HL-60/S4 treated with phorbol 12-myristate 13-acetate at 8.2 ng/mL for 4 days and 3 days (cell line): ENCODE measurements around the gene SMAGP.
"Not testable (repeated sequence)": the region's sequence is repeated elsewhere in the genome, so short reads cannot be mapped to it uniquely, and the experiment has no call there.

Experiments
- in situ Hi-C: fragments of 300-500 bp; cut with MboI; formaldehyde crosslinking; loops from 2 replicates; pipeline ENCODE4 v1.15.0; 2022; ENCODE audit warnings: low sequenced_read_pairs

SMAGP gene

DNA sequence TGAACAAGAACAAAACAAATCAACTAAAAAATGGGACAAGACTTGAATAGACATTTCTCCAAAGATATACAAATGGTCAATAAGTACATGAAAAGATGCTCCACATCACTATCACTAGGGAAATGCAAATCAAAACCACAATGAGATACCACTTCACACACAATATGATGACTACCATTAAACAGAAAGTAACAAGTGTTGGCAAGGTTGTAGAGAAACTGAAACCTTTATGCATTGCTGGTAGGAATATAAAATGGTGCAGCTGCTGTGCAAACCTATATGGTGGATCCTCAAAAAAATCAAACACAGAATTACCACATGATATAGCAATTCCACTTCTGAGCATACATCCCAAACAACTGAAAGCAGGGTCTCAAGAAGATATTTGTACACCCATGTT lies 5.2 kb downstream of the SMAGP start:
- in situ Hi-C loops: no loop called here

DNA sequence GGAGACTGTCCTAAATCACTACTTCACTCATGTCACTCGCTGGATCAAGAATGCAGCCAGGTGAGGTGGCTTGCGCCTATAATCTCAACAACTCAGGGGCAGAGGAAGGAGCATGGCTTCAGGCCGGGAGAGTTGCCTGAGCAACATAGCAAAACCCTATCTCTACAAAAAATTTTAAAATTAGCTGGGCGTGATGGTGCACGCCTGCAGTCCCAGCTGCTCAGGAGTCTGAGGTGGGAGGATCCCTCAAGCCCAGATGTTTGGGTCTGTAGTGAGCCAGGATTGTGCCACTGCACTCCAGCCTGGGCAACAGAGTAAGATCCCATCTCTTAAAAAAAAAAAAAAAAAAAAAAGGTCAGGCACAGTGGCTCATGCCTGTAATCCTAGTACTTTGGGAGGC lies 5.9 kb downstream of the SMAGP start:
- in situ Hi-C loops: no loop called here

DNA sequence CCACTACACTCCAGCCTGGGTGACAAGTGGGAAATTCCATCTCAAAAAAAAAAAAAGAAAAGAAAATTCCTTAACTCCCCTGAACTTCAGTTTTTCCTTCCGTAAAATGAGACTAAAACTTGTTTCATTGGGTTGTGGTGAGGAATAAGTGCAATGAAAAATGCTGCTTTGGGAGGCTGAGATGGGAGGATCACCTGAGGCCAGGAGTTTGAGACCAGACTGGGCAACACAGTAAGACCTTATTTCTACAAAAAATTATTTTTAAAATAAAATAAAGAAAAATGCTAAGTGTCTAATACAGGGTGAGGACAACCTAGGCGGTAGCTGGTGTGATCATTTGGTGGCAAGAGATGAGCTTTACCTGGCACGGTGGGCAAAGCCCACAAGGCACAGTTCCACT lies 6.9 kb downstream of the SMAGP start:
- in situ Hi-C loops: no loop called here

DNA sequence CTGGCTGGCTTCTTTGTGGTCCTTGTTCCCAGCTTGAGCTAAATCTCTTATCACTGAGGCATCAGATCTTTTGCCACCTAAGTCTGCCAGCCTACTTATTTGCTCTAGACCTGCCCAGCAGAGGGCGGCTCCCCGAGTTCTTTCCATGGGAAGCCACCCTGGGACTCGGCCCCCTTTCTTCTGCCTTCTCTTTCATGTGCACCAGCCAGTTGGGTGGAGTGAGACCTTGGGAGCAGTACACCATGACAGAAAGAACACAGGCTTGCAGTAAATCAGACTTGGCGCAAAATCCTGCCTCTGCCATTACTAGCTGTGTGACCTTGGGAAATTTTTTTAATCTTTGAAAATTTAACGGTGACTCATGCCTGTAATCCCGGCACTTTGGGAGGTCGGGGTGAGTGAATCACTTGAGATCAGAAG lies 7.4 kb downstream of the SMAGP start:
- in situ Hi-C loops: no loop called here

DNA sequence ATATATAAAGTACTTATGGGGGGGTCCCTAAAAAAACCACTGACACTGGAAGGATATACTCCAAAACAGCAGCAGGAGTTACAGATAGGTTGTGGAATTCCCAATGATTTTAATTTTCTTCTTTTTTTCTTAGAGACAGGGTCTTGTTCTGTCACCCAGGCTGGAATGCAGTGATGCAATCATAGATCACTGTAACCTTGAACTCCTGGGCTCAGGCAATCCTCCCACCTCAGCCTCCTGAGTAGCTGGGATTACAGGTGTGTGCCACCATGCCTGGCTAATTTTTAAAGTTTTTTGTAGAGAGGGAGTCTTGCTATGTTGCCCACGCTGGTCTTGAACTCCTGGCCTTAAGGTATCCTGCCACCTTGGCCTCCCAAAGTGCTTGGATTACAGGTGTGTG lies 10.6 kb downstream of the SMAGP start:
- in situ Hi-C loops: not testable (repeated sequence)

DNA sequence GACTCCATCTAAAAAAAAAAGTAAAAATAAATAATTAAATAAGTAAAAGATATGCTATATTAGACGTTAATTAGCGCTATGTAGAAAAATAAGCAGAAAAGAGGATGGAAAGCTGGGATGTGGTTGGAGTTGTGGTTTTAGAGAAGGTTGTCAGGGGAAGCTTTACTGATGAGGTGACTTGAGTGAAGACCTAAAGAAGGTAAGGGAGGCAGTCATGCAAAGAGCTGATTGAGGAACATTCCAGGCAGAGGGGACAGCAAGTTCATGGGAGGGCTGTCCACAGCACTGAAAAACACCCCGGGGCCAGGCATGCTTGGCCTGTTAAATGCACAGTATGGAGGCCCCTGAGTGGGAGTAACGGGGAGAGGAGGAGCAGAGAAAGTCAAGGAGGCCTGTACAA lies 15.7 kb downstream of the SMAGP start:
- in situ Hi-C loops: no loop called here

DNA sequence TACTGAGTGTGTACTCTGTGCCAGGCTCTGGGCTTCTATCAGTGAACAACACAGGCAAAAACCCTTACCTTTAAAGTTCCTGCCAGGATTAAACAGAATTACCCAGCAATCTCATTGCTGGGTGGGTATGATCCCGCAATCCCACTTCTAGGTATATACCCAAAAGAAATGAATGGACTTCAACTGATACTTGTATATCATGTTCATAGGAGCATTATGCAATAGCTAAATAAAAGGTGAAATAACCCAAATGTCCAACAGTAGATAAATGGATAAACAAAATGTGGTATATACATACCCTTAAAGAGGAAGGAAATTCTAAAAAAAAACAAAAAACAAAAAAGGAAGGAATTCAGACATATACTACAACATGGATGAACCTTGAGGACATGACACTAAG lies 16.9 kb downstream of the SMAGP start:
- in situ Hi-C loops: no loop called here

DNA sequence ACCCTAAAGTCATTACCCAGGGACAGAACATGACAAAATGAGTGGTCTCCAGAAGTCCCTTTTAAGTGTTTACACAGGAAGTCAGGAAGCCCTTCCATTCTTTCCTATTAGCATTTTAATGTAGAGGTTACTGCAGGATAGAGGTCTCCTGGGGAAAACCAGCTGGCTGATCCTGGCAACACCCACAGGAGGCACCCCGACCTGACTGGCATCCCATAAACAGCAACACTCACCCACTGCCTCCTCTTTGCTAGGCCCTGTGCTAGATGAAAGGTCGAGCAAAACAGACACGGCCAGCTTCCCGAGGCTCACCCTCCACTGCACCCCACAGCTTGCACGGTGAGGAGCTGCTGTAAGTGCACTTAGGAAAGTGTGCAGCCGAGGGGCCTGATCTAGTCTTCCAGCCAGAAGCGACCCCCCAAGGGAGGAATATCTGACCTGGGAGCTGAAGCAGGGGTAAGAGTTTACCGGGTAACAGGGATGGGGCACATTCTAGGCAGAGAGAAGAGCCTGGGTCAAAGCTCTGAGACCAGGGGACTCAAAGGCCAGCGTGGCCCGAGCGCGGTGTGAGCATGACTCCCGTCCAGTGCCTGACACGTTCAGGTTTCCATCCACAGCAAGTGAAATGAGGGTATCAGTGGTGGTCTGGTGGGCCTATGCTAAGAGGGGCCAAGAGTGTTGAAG lies 22.6 kb downstream of the SMAGP start:
- in situ Hi-C loops: no loop called here

DNA sequence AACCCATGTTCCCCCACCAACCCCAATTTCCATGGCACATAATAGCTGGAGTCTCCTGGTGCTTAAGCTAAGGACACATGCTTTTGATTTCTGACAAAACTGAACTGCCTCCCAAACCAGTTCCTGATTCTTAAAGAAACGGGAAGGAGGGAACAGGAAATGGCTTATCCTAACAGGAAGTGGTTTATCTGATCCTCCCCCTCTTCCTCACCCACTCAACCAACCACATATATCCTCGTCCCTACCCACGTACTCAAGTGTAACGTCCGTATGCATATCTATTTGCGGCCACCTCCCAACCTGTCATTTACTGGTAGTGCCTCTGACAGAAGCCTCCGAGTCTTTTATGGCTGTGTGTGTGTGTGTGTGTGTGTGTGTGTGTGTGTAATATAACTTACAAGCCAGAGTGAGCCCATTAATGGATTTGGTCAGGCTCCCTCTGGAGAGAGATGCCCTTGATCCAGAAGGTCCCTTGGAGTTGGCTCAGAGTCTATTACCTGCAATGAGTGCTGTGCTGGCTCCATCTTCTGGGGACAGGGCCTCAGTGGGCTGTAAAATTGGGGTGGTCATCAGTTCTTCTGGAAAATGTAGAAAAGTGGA lies 23.9 kb downstream of the SMAGP start:
- in situ Hi-C loops: no loop called here

DNA sequence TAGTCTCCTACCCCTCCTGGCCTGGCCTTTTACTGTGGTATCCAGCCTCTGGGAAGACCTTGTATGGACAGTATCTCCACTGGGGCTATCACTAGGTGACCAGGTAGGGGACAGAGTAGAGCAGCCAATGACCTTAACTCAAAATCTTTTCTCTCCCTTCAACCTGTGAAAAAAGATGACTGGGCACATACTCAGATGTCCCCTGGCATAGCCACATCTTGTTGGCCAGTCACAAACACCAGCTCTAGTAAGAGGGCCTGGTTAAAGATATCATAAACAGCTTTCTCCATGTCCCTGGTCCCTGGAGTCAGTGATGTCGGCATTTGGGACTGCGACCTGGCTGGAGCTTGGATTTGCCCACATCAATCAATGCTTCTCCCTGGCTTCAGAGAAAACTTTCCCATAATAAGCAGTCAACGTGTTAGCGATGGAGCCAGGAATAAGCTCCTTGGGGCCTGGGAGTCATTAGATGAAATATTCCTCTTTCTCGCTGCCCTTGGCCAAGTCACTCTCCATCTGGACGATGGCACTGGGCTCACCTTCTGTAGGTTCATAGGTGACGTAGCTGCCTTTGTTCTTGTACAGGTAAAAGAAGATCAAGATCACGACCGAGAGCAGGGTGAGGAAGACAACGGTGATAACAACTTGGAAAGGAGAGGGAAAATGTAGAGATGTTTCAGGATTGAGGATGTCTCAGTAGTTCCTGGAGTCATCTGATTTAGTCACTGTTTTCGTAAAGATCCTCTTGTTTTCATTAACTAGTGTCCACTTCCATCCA lies 24.6 kb downstream of the SMAGP start:
- in situ Hi-C loops: no loop called here

DNA sequence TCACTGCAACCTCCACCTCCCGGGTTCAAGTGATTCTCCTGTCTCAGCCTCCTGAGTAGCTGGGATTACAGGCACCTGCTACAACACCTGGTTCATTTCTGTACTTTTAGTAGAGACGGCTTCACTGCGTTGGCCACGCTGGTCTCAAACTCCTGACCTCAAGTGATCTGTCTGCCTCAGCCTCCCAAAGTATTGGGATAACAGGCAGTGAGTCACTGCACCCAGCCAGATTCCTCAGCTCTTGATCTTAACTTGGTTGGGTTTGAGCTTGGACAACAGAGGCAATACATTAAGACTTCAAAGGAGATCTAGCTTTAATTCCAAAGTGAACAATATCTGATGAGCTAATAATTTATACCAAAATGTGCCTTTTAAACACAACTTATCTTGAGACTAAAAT lies 25.9 kb downstream of the SMAGP start:
- in situ Hi-C loops: no loop called here

DNA sequence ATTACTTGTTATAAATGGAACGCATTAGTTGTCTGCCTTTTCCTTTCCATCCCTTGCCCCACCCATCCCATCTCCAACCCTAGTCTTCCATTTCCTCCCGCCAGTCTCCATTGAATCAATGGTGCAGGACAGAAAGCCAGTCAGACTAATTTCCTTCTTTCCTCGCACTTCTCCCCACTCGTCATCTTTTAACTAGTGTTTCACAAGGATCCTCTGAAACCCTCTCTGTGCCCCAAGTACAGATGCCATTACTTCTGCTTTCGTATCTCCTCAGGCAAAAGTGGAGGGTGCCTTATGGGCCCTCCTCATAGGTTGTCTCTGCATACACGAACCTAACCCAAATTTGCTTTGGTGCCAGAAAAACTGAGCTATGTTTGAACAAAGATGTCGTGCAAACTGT lies 27.3 kb downstream of the SMAGP start:
- in situ Hi-C loops: no loop called here

DNA sequence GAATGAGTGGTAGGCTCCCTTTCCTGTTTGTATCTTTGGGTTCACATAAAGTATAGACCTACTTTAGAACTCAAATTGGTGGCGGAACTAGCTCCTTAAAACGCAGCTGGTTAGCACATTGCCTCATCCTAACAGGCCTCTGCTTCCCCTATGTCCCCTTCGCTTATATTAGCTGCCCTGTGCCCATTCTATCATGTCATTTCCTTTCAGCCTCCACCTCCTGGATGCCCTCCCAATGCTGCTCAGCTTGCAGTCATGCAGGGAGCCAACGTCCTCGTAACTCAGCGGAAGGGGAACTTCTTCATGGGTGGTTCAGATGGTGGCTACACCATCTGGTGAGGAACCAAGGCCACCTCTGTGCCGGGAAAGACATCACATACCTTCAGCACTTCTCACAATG lies 28.1 kb downstream of the SMAGP start:
- in situ Hi-C loops: no loop called here

DNA sequence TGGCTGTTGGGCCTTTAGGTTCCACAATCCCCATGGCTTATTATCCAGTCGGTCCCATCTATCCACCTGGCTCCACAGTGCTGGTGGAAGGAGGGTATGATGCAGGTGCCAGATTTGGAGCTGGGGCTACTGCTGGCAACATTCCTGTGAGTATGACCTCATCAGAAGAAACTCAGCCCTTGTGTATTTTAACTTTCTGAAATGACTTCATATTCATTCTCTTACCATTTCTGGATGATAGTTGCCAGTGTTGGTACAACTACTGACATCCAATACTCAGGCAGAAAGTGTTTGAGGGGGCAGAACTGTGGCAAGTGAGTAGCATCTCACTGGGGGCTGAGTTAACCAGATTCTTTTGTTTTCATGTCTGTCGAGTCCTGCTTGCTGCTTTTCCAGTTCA lies 29.2 kb downstream of the SMAGP start:
- in situ Hi-C loops: no loop called here

DNA sequence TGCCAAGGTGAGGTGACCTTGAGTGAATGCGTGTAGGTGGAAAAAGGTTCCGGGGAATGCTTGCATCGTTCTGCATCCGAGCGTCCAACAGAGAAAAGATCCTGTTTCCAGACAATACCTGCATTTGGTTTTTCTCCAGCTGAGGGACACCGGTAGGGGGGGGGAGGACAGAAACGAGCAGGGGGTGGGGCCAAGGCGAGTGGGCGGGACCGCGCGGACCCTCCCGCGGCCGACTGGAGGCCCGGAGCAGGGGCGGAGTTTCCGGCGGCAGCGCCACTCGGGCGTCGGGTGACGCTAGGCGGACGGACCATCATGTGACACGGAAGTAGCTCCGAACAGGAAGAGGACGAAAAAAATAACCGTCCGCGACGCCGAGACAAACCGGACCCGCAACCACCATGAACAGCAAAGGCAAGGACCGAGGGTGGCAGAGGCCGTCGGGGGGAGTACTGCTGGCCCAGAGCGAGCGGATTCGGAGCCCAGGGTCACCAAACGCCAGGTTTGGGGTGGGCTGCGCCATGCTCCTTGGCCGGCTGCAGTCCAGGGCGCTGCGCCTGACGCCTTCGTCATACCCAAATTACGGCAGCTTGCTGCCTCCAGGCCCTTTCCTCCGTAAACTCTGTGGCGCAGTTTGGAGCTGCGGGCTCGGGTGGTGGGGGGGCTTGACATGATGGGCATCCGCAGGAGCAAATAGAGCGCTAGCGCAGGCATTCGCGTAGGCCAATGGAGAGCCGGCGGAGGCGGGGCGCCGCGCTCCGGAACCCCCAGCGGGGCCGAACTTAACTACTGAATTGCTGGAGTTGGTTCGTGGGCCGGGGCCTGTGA lies 31.5 kb downstream of the SMAGP start, which contains the start of gene DAZAP2:
TSS of gene DAZAP2 (plus strand) at position 317 of the 825 bp plus-strand sequence. CDS start at position 399, 82 bp downstream.
- in situ Hi-C loops: no loop called here

DNA sequence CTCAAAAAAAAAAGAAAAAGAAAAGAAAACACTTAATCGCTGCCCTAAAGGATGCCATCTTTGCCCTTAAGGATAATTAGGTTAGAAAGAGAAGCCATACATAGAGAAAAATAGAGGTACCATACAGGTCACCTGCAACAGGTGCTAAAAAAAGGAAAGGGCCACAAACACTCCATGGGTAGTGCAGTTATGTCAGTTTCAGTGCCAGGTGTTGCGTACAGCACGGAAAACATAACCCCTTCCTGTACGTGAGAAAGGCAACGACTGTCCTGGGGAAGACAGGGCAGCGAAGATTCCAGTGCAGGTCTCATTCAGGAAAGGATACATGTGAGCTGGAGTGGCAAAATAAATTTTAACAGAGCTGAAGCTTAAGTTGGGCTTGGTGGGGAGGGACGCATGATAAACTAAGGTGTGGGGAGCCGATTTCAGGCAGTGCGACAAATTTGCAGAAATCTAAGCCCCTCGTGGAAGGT lies 32.1 kb downstream of the SMAGP start:
- in situ Hi-C loops: no loop called here

DNA sequence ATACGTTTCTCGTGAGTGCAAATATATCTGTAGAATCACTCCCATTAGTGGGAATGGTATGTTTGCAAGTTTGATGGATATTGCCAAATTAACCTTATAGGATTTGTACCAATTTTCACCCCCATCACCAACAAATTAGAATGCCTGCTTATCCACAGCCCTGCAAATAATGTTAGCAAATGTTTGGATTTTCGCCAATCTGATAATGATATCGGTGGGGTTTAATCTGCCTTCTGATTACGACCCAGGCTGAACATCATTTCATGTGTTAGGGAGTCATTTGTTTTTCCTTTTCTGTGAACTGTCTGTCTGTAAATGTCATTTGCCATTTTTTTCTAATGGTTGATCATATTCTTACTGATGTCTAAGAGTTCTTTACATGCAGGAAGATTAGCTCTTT lies 35.7 kb downstream of the SMAGP start:
- in situ Hi-C loops: no loop called here

DNA sequence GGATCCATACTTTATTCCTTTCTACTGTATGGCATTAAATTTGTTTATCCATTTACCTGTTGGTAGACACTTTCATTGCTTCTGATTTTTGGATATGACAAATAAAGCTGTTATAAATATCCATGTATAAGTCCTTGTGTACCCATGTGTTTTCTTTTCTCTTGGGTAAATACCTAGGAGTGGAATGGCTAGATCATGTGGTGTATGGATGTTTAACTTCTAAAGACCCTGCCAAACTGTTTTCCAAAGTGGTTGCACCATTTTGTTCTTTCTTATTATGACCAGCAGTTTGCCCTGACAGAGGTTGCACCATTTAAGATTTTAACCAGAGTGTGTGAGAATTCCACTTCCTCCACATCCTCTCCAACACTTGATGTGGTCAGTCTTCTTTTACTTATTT lies 37.6 kb downstream of the SMAGP start:
- in situ Hi-C loops: no loop called here

DNA sequence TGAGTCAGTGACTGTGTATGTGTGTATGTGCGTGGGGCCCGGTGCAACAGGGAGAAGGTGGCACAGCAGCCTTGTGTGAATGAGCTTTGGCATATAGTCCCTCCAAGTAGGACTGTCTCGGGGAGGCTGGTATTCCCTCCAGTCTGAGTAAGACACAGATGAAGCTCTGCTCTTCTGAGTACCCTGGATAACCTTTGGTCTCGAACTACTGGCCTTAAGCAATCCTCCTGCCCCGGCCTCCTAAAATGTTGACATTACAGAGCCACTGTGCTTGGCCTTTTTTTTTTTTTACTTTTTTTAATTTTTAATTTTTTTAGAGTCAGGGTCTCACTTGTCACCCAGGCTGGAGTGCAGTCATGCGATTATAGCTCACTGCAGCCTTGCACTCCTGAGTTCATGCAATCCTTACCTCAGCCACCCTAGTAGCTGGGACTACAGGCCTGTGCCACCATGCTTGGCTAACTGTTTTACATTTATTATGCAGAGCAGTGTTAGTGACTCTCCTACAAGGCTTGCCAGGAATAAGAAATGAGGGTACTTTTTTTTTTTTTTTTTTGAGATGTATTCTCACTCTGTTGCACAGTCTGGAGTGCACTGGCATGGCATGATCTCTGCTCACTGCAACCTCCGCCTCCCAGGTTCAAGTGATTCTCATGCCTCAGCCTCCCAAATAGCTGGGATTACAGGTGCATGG lies 41.0 kb downstream of the SMAGP start:
- in situ Hi-C loops: no loop called here

DNA sequence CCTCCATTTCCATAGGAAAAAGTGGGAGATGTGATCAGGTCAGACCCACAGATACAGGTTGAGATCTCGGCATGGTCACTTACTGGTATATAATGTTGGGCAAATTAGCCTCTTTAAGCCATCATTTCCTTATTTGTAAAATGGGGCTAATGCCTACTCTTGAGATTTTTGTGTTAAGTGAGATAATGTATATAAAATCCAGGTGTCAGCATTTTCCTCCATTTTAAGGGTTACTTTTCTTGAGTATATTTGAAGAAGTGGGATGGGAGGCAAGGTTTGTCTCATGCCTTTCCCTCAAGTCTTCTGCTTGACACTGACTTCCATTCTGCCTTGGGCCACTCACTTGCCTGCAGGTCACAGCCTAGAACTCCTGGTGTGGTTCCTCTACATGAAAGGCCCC lies 42.3 kb downstream of the SMAGP start:
- in situ Hi-C loops: no loop called here

DNA sequence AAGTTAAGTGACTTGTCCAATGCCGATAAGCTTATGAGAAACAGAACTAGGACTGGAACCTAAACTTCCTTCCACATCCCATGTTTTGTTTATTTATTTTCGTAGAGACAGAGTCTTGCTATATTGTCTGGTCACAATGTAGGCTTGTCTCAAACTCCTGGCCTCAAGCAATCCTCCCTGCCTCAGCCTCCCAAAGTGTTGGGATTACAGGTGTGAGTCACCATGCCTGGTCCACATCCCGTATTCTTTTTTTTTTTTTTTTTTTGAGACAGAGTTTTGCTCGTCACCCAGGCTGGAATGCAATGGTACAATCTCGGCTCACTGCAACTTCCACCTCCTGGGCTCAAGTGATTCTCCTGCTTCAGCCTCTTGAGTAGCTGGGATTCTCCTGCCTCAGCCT lies 43.1 kb downstream of the SMAGP start:
- in situ Hi-C loops: not testable (repeated sequence)
